OCI-LY1 (cell line): ENCODE results near the gene TRDMT1.

Experiments used
- CTCF ChIP-seq: fragments of 200-600 bp; sonication (generic), shearing (Covaris generic); IDR thresholded peaks from 2 replicates; pipeline ENCODE4 v1.5.1; 2017; ENCODE audit warnings: mild to moderate bottlenecking, antibody characterized with exemption, low read length, moderate library complexity, mixed read lengths
- EZH2 ChIP-seq: fragments of 200-600 bp; sonication (generic), shearing (Covaris generic); IDR thresholded peaks from 2 replicates; pipeline ENCODE4 v1.8.0; 2017; ENCODE audit warnings: borderline replicate concordance, mixed run types, mild to moderate bottlenecking, antibody characterized with exemption, low read length, moderate library complexity, mixed read lengths

GRCh38 chr10:17217631-17218232 is 16.3 kb upstream of the TRDMT1 start:
- TF ChIP-seq CTCF: no peak
- TF ChIP-seq EZH2: no peak
